SK-N-SH (cell line): ENCODE results near the gene BFSP2. TPM values are rescaled to one million over a fixed set of nuclear protein-coding genes. Genes with fewer than 3 reads are reported as not detected.

Experiments
- CTCF ChIA-PET: fragments of 300-600, 350-600 bp; formaldehyde crosslinking; extraction: SDS; loops from one replicate; lab custom pipeline; 2021; lab: Yijun Ruan, JAX
- POLR2A ChIA-PET: fragments of 350-600 bp; sonication (Branson Sonifier 250); formaldehyde crosslinking; extraction: SDS; loops from one replicate; lab custom pipeline; 2020; ENCODE audit warnings: antibody characterized with exemption, inconsistent platforms; lab: Yijun Ruan, JAX
- DNase-seq: peaks from one replicate; pipeline ENCODE4 v3.0.0; 2012
- H2AFZ ChIP-seq: fragments of 200-600 bp; sonication (generic); 2 replicates; pipeline ENCODE4 v1.8.1; 2016; ENCODE audit warnings: antibody characterized with exemption, mild to moderate bottlenecking, low read depth
- H3F3A ChIP-seq: fragments of 200-600 bp; sonication (generic); replicated peaks from 2 replicates; pipeline ENCODE3; 2016; ENCODE audit warnings: antibody characterized with exemption, mild to moderate bottlenecking; ENCODE audit not compliant: insufficient read depth
- H3K27ac ChIP-seq, 2 experiments: fragments of 200-500 bp in 1 of 2; fragments of 200-600 bp in 1 of 2; sonication (Bioruptor generic) in 1 of 2; sonication (generic), shearing (Covaris generic) in 1 of 2; 2 replicates each; pipeline versions ENCODE4 v1.5.1 to v1.6.1; 2014 to 2016; ENCODE audit warnings: low read depth in 2 of 2, inconsistent platforms in 1 of 2, low read length in 1 of 2, mild to moderate bottlenecking in 1 of 2, mixed read lengths in 1 of 2
- H3K27me3 ChIP-seq: fragments of 200-600 bp; sonication (generic), shearing (Covaris generic); 2 replicates; pipeline ENCODE4 v1.6.1; 2016; ENCODE audit warnings: mixed run types; ENCODE audit not compliant: insufficient read depth
- H3K36me3 ChIP-seq, 2 experiments: fragments of 200-500 bp in 1 of 2; fragments of 200-600 bp in 1 of 2; sonication (Bioruptor generic) in 1 of 2; sonication (generic) in 1 of 2; replicated peaks in 1 of 2; 2 replicates each; pipeline versions ENCODE3 to v1.5.1; 2014 to 2016; ENCODE audit warnings: low read length in 1 of 2, mild to moderate bottlenecking in 1 of 2; ENCODE audit not compliant: insufficient read depth in 2 of 2, control insufficient read depth in 1 of 2
- H3K4me1 ChIP-seq, 2 experiments: fragments of 200-500 bp in 1 of 2; fragments of 200-600 bp in 1 of 2; sonication (Bioruptor generic) in 1 of 2; sonication (generic), shearing (Covaris generic) in 1 of 2; 2 replicates each; pipeline versions ENCODE4 v1.5.1 to v1.6.1; 2014 to 2016; ENCODE audit warnings: low read depth in 1 of 2, low read length in 1 of 2, mixed run types in 1 of 2; ENCODE audit not compliant: insufficient read depth in 2 of 2, control insufficient read depth in 1 of 2
- H3K4me2 ChIP-seq: fragments of 200-600 bp; sonication (generic), shearing (Covaris generic); 2 replicates; pipeline ENCODE4 v1.6.1; 2017; ENCODE audit warnings: mixed run types
- H3K4me3 ChIP-seq, 2 experiments: fragments of 200-500 bp in 1 of 2; fragments of 200-600 bp in 1 of 2; sonication (Bioruptor generic) in 1 of 2; sonication (generic), shearing (Covaris generic) in 1 of 2; 2 replicates each; pipeline versions ENCODE4 v1.5.1 to v1.8.1; 2014 to 2016; ENCODE audit warnings: low read depth in 2 of 2, inconsistent platforms in 1 of 2, low read length in 1 of 2, mild to moderate bottlenecking in 1 of 2, mixed read lengths in 1 of 2, moderate library complexity in 1 of 2
- H3K79me2 ChIP-seq: fragments of 200-600 bp; sonication (generic); 2 replicates; pipeline ENCODE4 v1.8.1; 2017; ENCODE audit warnings: mild to moderate bottlenecking; ENCODE audit not compliant: insufficient read depth
- H3K9ac ChIP-seq: fragments of 200-600 bp; sonication (generic); 2 replicates; pipeline ENCODE4 v1.6.1; 2017; ENCODE audit warnings: mixed run types
- H3K9me2 ChIP-seq: fragments of 200-600 bp; sonication (generic); 2 replicates; pipeline ENCODE4 v1.6.1; 2017; ENCODE audit warnings: mixed run types
- H3K9me3 ChIP-seq: fragments of 200-600 bp; sonication (generic); 2 replicates; pipeline ENCODE4 v1.6.1; 2017; ENCODE audit warnings: mixed run types, mild to moderate bottlenecking, moderate library complexity
- H4K20me1 ChIP-seq: fragments of 200-600 bp; sonication (generic); 2 replicates; pipeline ENCODE4 v1.6.1; 2017; ENCODE audit warnings: mild to moderate bottlenecking, mixed run types; ENCODE audit not compliant: insufficient read depth
- CHD2 ChIP-seq: fragments of 150-350 bp; IDR thresholded peaks from 2 replicates; pipeline ENCODE4 v1.6.1; 2018; ENCODE audit warnings: low read length; ENCODE audit not compliant: partially characterized antibody
- EZH2phosphoT487 ChIP-seq: fragments of 200-600 bp; sonication (generic); IDR thresholded peaks from 2 replicates; pipeline ENCODE4 v1.6.1; 2017; ENCODE audit warnings: low read depth, mixed run types, mild to moderate bottlenecking, antibody characterized with exemption, moderate library complexity, borderline replicate concordance
- FOSL2 ChIP-seq: IDR thresholded peaks from 2 replicates; pipeline ENCODE4 v1.4.0; 2012; ENCODE audit warnings: low read depth, mild to moderate bottlenecking, moderate library complexity, borderline replicate concordance
- FOXJ3 ChIP-seq: sonication (generic); formaldehyde crosslinking; IDR thresholded peaks from 2 replicates; pipeline ENCODE4 v1.5.1; 2020; ENCODE audit warnings: mild to moderate bottlenecking, missing genetic modification reagents
- FOXM1 ChIP-seq: IDR thresholded peaks from 2 replicates; pipeline ENCODE4 v1.4.0; 2012; ENCODE audit warnings: low read depth, mild to moderate bottlenecking
- GATA2 ChIP-seq: sonication (generic); formaldehyde crosslinking; IDR thresholded peaks from 2 replicates; pipeline ENCODE4 v1.5.0; 2020; ENCODE audit warnings: mild to moderate bottlenecking, missing genetic modification reagents
- MEF2A ChIP-seq: IDR thresholded peaks from 2 replicates; pipeline ENCODE4 v1.4.0; 2012; ENCODE audit warnings: low read depth, borderline replicate concordance
- MXI1 ChIP-seq: IDR thresholded peaks from 2 replicates; pipeline ENCODE4 v1.6.1; 2012; ENCODE audit warnings: mild to moderate bottlenecking, low read depth, low read length, improper control_type of control experiment
- NFIC ChIP-seq: IDR thresholded peaks from 2 replicates; pipeline ENCODE4 v1.4.0; 2012; ENCODE audit warnings: borderline replicate concordance
- RFX5 ChIP-seq: IDR thresholded peaks from 2 replicates; pipeline ENCODE4 v1.6.1; 2012; ENCODE audit warnings: mild to moderate bottlenecking, improper control_type of control experiment, low read length
- TEAD4 ChIP-seq: IDR thresholded peaks from 2 replicates; pipeline ENCODE4 v1.4.0; 2012; ENCODE audit warnings: mild to moderate bottlenecking, borderline replicate concordance; ENCODE audit not compliant: insufficient read depth
- WGBS: methylation state at CpG from one replicate; pipeline ENCODE4 v1.1.6; 2017; ENCODE audit warnings: low lambda C conversion rate; 5-methylcytosine and 5-hydroxymethylcytosine counted together
- polyA plus RNA-seq, 3 experiments: library from polyadenylated mRNA; depleted of rRNA; stranded (reverse); fragments of >200 nt; gene quantifications; 2 replicates each; pipeline ENCODE4 v1.2.3, GENCODE V29; 2012
- TF ChIP-seq, protein P1 (sequence below): fragments of 150-350 bp; IDR thresholded peaks from 2 replicates; pipeline ENCODE4 v1.6.1; 2017; ENCODE audit warnings: antibody characterized with exemption, low read length, low read depth, borderline replicate concordance
- TF ChIP-seq, protein P2 (sequence below): IDR thresholded peaks from 2 replicates; pipeline ENCODE4 v1.6.1; 2012; ENCODE audit warnings: mild to moderate bottlenecking, low read depth, low read length, moderate library complexity

Gene BFSP2
- polyA plus RNA-seq, 1 of the 3 experiments (the other 2 are of a cell fraction): not detected

DNA sequence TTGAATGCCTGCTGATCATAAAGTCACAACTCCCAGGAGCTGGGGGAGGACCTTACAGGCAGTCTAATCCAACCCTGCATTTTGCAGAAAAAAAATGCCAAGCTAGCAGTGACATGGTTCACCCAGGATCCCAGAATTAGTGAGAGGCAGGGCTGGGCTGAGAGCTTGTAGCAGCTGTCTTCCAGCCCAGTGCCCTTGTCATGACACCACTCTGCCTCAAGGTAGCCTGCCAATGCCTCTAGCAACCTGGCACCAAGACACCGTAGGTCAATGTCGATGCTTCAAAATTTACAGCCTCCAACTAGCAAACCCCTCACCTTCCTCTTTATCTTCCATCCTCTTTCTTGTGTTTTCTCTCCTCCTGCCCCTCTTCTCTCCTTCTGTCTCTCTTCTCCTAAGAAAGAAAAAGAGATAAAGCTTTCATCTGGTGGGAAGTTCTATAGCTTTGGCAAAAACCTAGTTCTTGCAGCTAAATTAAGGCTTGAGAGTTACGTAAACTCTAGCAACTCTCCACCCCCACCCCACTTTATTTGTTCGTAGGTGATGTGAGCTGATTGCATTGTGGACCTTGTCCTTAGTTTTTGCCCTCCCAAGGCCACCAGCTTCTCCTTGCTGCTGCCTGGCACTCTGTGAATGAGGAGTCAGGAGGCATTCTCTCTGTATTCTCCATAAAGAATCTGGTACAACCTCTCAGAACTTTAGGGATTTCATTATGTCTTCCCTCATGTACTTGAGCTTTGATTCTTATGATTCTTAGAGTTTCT is 18.3 kb upstream of the BFSP2 start:
- Histone ChIP-seq H2AFZ (no peak overlapping the region), H3K9me3 (no peaks in the 10 kb centered on the region), H4K20me1 (no peaks in the 10 kb centered on the region), H3K36me3 (no peaks in the 10 kb centered on the region), H3K4me1 (peaks cover 7 to 45% of the 10 kb centered on the region in 2 experiments; a peak in 2 of 4 replicates), H3K4me2 (no peak overlapping the region), H3K9me2 (no peaks in the 10 kb centered on the region), H3K4me3 (no peak overlapping the region), H3F3A (no peaks in the 10 kb centered on the region), H3K27me3 (no peaks in the 10 kb centered on the region), H3K9ac (no peak overlapping the region), H3K27ac (no peak overlapping the region; a peak in 1 of 4 replicates), H3K79me2 (no peaks in the 10 kb centered on the region)
- 74% methylated on average over 4 of the region's 4 CpGs for WGBS
- ChIA-PET CTCF (interaction anchor here (1.2 to 13.1 kb wide), 10 partner anchors 8 to 658 kb away, joined by 3 to 178 read pairs (median 6); partner anchors contain the start of gene TMEM108), POLR2A (no interaction called here)
- TF ChIP-seq NFIC: no peak
- TF ChIP-seq FOXM1: no peak
- no peak for DNase-seq

- Histone ChIP-seq H3K4me2 (no peak overlapping the region), H3K4me1 (peaks cover 0 to 46% of the 10 kb centered on the region in 2 experiments; a peak in 2 of 4 replicates), H3K27me3 (no peaks in the 10 kb centered on the region), H3K27ac (no peak overlapping the region; a peak in 1 of 4 replicates), H3K9me2 (no peaks in the 10 kb centered on the region), H3K9me3 (no peaks in the 10 kb centered on the region), H3K79me2 (no peaks in the 10 kb centered on the region), H2AFZ (no peak overlapping the region), H3F3A (no peaks in the 10 kb centered on the region), H3K9ac (no peak overlapping the region), H3K36me3 (no peaks in the 10 kb centered on the region), H4K20me1 (no peaks in the 10 kb centered on the region), H3K4me3 (no peak overlapping the region)
- WGBS: 77% methylated on average over 3 of the region's 3 CpGs
- ChIA-PET POLR2A (interaction anchor here (1.5 kb wide), 1 partner anchor 342 kb away, joined by 5 read pairs; no protein-coding TSS in a partner anchor), CTCF (interaction anchor here (0.6 to 13.1 kb wide), 22 partner anchors 9 to 655 kb away, joined by 3 to 178 read pairs (median 4); partner anchors contain the start of genes BFSP2 and TMEM108)
- TF ChIP-seq GATA2 (CRISPR knock-in tag) (no peak), MEF2A (no peak), NFIC (no peak), RFX5 (no peak), EZH2phosphoT487 (no peak), FOXM1 (no peak), MXI1 (no peak), TEAD4 (no peak), CHD2 (no peak), FOSL2 (no peak), FOXJ3 (CRISPR knock-in tag) (no peak)
- TF ChIP-seq, protein P1, sequence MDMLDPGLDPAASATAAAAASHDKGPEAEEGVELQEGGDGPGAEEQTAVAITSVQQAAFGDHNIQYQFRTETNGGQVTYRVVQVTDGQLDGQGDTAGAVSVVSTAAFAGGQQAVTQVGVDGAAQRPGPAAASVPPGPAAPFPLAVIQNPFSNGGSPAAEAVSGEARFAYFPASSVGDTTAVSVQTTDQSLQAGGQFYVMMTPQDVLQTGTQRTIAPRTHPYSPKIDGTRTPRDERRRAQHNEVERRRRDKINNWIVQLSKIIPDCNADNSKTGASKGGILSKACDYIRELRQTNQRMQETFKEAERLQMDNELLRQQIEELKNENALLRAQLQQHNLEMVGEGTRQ: no peak
- TF ChIP-seq, protein P2, sequence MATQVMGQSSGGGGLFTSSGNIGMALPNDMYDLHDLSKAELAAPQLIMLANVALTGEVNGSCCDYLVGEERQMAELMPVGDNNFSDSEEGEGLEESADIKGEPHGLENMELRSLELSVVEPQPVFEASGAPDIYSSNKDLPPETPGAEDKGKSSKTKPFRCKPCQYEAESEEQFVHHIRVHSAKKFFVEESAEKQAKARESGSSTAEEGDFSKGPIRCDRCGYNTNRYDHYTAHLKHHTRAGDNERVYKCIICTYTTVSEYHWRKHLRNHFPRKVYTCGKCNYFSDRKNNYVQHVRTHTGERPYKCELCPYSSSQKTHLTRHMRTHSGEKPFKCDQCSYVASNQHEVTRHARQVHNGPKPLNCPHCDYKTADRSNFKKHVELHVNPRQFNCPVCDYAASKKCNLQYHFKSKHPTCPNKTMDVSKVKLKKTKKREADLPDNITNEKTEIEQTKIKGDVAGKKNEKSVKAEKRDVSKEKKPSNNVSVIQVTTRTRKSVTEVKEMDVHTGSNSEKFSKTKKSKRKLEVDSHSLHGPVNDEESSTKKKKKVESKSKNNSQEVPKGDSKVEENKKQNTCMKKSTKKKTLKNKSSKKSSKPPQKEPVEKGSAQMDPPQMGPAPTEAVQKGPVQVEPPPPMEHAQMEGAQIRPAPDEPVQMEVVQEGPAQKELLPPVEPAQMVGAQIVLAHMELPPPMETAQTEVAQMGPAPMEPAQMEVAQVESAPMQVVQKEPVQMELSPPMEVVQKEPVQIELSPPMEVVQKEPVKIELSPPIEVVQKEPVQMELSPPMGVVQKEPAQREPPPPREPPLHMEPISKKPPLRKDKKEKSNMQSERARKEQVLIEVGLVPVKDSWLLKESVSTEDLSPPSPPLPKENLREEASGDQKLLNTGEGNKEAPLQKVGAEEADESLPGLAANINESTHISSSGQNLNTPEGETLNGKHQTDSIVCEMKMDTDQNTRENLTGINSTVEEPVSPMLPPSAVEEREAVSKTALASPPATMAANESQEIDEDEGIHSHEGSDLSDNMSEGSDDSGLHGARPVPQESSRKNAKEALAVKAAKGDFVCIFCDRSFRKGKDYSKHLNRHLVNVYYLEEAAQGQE: no peak
- no peak for DNase-seq
Observed at GRCh38 chr3:133383175-133383574, 16.7 kb upstream of the BFSP2 start.
